IPS DF 19.7 (cell line): ENCODE results near the gene ZBTB49.

ENCODE experiments used
- DNase-seq: peaks from one replicate; pipeline ENCODE4 v3.0.0-alpha.2; 2013; ENCODE audit warnings: low read depth, low spot score

Gene ZBTB49

DNA sequence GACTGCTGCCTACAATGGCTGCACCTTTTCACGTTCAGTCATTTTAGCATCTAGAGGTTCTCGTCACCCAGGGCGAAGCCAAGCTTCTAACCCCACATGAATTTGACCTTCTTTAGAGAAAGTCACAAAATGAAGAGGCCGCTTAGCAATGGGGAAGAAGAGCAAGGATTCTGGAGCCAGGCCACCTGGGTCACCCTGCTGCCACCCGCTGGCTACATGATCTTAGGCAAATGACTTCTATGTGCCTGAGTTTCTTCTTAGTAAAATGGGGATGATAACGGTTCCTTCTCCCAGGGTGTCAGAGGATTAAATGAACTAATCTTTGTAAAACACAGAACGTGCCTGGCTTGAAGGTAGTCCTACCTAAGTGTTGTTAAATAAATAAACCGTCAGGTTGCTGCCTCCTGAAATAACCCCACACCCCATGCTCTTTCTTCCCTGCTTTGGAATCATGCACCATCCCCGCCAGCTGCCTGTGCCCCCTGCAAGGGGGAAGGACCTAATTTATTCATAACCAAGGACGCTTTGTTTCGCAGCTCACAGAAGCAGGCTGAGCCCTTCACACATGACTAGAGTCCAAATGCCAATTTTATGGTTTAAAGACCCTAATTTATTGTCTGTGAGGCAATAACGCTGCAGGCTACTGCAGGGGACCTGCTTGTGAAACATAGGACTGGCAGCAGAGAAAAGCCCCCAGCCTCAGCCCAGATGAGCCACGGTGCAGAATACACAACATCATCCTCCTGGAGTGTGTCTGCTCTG lies 68.2 kb downstream of the ZBTB49 start:
- no peak for DNase-seq

DNA sequence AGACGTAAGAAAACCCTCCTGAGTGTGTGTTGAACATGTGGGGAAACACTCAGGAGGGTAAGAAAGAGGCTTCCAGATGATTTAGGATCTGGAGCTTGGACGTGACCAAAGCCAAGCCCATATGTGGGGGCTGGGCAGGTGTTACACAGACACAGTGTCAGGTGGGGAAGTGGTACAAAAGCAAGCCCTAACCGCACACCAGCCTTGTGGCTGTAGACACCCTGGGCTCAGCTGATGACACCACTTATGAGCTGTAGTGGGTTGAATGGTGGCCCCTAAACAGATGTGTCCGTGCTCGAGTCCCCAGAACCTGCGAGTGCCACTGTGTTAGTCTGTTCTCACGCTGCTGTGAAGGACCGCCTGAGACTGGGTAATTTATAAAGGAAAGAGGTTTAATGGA lies 71.8 kb downstream of the ZBTB49 start:
- no peak for DNase-seq

DNA sequence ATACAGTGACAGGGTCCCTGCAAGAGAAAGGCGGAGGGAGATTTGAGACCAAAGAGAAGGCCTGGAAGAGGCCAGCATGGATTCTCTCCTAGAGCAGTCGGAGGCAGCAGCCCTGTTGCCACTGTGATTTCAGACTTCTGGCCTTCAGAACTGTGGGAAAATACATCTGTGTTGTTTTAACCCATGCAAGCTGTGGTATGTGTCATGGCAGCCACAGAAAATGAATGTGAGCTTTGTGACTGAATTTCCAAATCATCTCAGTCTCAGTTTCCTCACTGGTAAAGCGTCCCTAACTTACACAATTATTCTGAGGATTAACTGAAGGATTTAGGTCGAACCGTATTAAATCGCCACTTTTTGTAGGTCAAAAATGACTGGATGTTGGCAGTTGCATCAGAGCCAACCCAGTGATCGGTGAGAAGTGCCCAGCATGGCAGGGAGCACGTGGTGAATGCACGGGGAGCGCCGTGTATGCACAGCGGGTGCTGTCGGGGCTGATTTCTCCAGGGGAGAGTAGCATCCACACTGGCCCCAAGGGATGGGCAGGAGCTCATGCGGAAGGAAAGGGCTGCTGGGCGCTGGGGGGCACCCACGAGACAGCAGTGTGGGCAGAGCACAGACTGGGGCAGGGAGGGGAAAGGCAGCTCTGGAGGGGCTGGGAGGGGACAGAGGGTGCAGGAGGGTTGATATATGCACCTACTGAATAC lies 73.1 kb downstream of the ZBTB49 start:
- DNase-seq = no peak

DNA sequence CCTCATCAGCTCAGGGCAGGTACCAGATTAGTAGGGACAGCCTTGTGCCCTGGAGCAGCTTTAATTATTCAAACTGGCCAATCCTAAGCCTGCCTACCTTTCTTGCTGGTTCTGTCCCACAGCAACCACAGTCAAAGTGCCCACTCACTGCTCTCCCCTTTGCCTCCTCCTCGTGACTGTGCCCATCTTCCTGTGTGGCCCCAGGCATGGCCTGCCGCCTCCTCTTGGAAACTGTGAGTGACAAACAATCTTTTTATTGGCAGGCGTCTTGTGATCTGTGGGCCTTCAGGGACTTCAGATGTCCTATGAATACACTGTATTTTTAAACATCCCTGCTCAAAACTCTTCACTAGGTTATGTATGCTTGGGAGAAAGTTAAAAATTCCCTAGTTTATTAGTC lies 74.0 kb downstream of the ZBTB49 start:
- DNase-seq = no peak

DNA sequence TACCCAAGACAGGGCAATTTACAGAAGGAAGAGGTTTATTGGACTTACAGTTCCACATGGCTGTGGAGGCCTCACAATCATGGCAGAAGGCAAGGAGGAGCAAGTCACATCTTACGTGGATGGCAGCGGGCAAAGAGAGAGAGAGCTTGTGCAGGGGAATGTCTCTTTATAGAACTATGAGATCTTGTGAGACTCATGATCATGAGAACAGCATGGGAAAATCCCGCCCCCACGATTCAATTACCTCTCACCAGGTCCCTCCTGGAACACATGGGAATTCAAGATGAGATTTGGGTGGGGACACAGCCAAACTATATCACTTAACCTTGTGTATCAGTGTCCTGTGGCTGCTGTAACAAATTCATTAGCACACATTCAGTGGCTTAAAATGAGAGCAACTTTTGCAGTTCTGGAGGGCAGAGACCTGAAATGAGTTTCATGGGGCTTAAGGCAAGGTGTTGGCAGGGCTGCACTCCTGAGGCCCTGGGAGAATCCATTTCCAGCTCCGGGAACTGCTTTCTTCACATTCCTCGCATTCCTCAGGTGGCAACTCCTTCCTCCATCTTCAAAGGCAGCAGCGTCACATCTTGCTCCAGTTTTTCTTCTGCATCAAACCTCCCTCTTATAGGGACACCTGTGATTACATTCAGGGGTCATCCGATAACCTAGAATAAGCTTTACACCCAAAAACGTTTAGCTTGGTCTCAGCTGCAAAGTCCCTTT lies 74.6 kb downstream of the ZBTB49 start:
- peak; percentile 54 for DNase-seq

DNA sequence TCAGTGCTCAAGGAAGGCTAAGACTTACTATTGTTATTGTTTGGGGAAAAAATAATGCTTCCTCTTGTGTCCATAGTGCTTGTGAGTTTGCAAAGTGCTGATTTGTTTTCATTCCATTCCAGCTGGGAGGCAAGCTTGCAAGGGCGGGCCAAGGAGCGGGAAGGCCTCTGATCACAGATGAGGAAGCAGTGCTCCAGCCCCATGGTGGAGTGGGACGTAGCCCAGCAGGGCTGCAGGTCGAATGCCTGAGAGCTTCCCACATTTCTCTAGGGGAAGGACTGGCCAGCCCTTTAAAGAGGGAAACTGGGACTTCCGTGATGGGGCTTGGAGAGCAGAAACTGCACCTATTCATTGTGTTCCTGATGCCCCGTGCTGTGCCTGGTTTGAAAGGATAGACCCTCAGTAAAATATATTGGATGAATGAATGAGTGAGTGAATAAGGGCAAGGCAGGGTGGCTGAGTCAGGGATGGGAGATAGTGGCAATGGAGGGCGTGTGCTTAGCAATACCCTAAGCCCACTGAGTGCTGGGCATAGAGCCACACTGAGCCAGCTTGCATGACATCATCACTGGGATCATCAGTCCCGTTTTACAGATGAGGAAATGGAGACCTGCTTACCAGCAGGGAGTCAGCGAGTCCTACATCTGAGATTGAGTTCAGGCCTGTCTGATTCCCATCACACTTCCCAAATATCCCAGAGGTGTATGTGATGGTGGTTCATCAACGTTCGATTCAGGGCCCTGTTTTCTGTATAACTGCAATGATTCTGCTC lies 78.9 kb downstream of the ZBTB49 start:
- no peak for DNase-seq
